Stimulated activated CD4-positive, alpha-beta T cell treated with anti-CD3 and anti-CD28 coated beads, TNF-alpha, amount 100 ng/mL, for 24 hours (primary cell): Measurements from ENCODE around the gene CCDC183.
A peak's percentile ranks its signal among the peaks of the same experiment; 100 is the strongest.
"Not testable (repeated sequence)": the region's sequence is repeated elsewhere in the genome, so short reads cannot be mapped to it uniquely, and the experiment has no call there.

Experiments used
- DNase-seq, 3 experiments: peaks; one replicate each; pipeline ENCODE4 v3.0.0-alpha.2; 2020; ENCODE audit warnings: low read depth in 3 of 3

The CCDC183 gene

GRCh38 chr9:136838314-136839228 lies 42.4 kb downstream of the CCDC183 start:
- no peak for DNase-seq

- DNase-seq, result no peak
Measured at GRCh38 chr9:136839229-136840139, 43.3 kb downstream of the CCDC183 start.

DNA sequence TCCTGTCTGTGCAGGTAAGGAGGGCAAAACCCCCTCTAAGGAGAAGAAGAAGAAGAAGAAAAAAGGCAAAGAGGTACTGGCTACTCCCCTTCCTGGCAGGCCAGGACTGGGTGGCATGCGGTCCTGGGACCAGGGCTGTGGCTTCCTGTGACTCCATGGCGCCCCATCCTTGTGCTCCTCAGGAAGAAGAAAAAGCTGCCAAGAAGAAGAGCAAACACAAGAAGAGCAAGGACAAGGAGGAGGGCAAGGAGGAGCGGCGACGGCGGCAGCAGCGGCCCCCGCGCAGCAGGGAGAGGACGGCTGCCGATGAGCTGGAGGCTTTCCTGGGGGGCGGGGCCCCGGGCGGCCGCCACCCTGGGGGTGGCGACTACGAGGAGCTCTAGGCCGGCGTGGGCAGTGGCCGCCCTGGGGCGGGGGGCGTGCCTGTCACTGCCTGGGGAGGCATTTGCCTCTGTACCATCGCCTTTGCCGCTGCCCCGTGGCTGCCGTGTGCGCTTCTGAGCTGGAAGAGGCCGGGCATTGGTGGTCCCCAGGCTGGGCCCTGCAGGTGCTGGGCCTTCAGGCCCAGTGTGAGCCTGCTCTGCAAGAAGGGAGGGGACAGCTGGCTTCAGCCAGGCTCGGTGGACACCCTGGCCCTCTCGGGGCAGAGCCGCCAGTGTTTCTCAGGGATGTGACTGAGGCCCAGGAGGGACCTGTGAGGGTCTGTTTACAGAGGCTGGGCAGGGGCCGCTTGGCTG lies 44.2 kb downstream of the CCDC183 start:
- no peak for DNase-seq

DNA sequence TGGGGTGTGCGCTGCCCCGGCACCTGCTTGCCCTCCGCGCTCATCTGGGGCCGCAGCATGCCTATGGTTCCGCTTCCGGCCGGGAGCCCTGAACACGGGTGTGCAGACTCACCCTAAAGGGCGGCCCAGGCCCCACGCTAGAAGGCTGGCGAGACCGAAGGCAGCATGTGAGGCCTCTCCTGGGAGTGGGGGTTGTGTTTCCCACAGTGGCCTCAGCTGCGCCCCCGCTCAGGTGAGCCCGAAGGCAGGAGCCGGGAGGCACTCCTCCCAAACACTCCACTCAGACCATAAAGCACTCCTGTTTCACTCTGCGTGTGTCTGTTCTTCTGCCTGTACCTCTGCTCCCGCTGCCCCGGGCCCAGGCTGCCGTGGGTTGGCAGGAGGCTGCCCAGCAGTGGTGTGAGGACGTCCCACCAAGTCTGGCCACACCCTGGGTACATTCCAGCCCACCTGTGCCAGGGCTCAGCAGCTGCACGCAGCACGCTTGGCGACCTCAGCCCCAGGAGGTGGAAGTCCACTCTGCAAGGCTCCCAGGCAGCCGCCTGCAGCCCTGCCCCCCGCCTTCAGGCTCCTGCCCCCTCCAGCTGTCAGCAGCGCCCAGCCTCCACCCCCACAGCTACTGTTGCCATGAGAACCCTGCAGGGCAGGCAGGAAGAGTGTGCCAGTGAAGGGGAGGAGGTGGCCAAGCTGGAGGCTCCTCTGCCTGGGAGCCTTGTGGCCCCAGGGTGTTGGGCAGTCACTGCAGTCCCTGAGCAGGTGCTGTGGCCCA lies 44.9 kb downstream of the CCDC183 start:
- DNase-seq, result no peak

- DNase-seq, result not testable (repeated sequence)
Measured at GRCh38 chr9:136841646-136842379, 45.7 kb downstream of the CCDC183 start.

- DNase-seq, result peak; percentile 63 to 79 (median 65)
Measured at GRCh38 chr9:136842380-136842948, 46.3 kb downstream of the CCDC183 start, which contains the start of gene AJM1. TSS of gene AJM1 (plus strand) at chr9:136842478. CDS start at chr9:136844415, 1,937 bp downstream.

DNA sequence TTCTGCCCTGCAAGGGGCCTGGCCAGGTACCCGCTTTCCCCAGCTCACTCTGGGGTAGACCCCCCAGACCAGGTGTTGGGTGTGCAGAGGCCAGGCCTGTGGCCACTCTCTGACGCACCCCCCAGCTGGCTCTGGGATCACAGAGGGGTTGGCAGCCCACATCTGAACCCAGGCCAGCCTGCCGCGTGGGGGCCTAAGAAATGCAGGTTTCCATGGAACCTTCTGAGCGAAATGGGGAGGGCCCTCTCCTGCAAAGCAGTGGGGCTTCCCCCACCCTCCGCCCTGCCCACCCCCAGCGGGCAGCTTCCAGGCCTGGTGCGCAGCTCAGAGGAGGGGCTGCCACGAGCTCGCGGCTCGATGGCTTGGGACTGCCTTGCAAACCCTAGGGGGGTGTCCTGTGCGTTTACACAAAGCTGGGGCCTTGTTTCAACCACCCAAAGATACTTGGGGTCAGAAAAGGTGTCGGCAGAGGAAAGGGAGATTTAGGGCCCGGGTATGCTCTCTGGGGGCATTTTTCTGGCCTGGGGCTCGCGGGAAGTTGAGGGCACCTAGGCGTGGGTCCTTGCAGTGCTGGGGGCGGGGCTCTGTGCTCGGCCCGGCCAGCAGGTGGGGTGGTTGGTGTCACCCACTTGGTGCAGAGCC lies 47.1 kb downstream of the CCDC183 start:
- DNase-seq, result not testable (repeated sequence)

DNA sequence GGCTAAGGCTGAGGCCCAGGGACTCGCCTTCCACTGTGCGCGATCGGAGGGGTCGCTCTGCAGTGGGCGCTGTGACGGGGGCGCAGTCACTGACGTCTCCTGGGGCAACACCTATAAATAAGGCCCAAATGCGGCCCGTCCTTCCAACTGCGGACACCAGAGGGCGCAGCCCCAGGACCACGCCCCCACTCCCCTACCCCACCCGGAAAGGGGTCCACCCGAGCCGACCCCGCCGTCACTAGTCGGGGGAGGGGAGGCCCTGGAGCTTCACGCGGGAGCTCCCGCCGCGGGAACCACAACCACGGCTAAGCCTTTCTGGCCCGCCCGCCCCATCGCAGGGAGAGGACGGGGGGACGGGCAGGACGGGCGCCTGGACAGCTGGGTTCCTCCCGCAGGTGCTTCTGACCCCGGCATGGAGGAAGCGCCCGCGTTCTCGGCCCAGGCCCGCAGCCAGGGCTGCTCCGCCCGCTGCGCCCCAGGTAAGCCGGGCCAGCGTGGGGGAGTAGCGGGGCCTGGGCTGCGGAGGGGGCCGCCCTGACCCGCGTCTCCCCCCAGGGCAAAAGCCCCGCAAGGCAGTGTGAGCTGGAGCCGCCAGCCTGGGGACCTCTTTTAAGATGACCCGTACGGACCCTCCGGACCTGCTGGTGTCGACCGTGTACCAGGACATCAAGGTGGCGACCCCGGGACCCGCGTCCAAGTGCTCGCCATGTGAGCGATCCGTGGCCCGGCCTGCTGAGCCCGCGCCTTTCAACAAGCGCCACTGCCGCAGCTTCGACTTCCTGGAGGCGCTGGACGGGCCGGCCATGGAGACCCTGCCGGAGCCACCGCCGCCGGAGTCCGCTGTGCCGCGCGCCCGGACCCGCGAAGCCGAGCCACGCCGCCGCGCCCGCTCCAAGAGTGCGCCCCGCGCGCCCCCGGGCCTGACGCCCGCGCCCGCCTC lies 47.9 kb downstream of the CCDC183 start:
- peak in 1 of 3 experiments; percentile 61 for DNase-seq

- DNase-seq, result no peak
Measured at GRCh38 chr9:136844761-136845464, 48.8 kb downstream of the CCDC183 start.

DNA sequence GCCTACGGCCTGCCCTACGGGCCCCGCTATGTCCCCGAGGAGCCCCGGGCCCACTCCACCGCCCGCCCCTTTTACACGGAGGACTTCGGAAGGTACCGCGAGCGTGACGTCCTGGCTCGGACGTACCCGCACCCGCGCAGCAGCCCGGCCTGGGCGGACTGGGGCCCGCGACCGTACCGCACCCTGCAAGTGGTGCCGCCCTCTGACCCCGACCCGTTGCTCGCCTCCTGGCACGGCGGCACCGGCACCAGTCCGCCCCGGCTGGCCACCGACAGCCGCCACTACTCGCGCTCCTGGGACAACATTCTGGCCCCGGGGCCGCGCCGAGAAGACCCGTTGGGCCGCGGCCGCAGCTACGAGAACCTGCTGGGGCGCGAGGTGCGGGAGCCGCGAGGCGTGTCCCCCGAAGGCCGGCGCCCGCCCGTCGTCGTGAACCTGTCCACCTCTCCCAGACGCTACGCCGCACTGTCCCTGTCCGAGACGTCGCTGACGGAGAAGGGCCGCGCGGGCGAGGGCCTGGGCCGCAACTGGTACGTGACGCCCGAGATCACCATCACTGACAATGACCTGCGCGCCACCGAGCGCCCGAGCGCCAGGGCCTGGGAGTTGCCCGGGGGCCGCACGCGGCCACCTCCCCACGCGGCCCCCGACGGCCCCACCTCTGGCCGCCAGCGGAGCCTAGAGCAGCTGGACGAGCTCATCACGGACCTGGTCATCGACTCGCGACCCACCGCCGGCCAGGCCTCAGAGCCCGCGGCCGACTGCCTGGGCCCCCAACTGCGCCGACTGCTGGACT lies 49.5 kb downstream of the CCDC183 start:
- DNase-seq, result no peak

DNA sequence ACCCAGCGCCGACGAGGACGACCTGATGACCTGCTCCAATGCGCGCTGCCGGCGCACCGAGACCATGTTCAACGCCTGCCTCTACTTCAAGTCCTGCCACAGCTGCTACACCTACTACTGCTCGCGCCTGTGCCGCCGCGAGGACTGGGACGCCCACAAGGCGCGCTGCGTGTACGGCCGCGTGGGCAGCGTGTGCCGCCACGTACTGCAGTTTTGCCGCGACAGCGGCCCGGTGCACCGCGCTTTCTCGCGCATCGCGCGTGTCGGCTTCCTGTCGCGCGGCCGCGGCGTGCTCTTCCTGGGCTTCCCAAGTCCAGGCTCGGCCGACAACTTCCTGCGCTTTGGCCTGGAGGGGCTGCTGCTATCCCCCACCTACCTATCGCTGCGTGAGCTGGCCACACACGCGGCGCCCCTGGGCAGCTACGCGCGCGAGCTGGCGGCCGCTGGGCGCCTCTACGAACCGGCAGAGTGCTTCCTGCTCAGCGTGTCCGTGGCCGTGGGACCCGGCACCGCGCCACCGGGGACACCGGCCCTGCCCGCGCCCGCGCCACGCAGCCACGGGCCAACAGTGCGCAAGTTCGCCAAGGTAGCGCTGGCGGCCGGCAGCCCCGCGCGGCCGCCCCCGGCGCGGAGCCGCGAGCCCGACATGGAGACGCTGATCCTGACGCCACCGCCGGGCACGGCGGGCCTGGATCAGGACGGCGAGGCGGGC lies 50.4 kb downstream of the CCDC183 start:
- no peak for DNase-seq

GRCh38 chr9:136847088-136847825 lies 51.1 kb downstream of the CCDC183 start:
- DNase-seq, result peak in 1 of 3 experiments; percentile 34

DNA sequence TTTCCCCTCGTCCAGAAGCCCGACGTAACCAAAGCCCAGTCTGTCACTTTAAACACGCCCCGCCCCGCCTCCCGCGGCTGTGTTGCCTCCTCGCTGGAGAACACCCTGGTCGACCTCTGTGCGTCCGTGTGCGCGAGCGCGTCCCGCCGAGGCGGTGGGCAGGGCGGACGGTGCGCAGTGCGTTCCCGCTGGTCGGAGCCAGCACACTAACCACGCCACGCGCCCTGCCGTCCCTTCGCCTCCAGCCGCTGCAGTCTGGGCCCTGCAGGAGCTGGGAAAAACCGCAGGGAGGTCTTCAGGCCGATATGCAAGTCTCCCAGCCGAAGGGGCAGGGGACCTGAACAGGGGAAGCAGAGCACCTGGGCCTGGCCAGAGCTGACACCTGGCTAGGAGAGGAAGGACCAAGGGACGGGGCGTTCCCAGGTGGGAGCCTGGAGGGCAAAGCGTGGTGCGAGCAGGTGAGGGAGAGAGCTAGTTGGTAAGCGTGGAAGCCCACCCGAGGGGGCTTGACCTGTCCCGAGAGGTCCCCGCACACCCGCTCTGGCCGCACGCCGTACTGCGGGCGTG lies 51.8 kb downstream of the CCDC183 start:
- peak; percentile 42 to 87 (median 49) for DNase-seq

- DNase-seq, result peak in 1 of 3 experiments; percentile 26
Measured at GRCh38 chr9:136848393-136849037, 52.4 kb downstream of the CCDC183 start.
